ENCODE results near the gene COL19A1.

GRCh38 chr6:70172252-70172651 is 305.9 kb downstream of the COL19A1 start:
- TF ChIP-seq CTCF (IDR thresholded peaks at IDR 0.05) (no peak), POLR2A (IDR thresholded peaks at IDR 0.05) (no peak), POLR2AphosphoS5 (IDR thresholded peaks at IDR 0.05) (no peak)

Data from breast epithelium (tissue), 3 donors.